Measurements from ENCODE around the gene TFAP2D. TPM values are rescaled to one million over a fixed set of nuclear protein-coding genes. Genes with fewer than 3 reads are reported as not detected.

TFAP2D gene
- total and polyA plus RNA-seq, 2 experiments from 2014 or later, result 0.23 TPM; not detected in 1

- H3K4me2 ChIP-seq, result no peak overlapping the region
- no peaks in the 10 kb centered on the region for H3K4me1 ChIP-seq (ENCODE audit: insufficient read depth)
- peaks cover 83% of the 10 kb centered on the region for H3K27me3 ChIP-seq
- H2AFZ ChIP-seq, result no peak overlapping the region
- H3K79me2 ChIP-seq, result no peaks in the 10 kb centered on the region
- no peaks in the 10 kb centered on the region for H4K20me1 ChIP-seq (ENCODE audit: insufficient read depth, poor library complexity, severe bottlenecking)
- 11% methylated on average over 6 of the region's 6 CpGs for WGBS (ENCODE audit: low lambda C conversion rate, missing lambda C conversion rate)
- DNase-seq (ENCODE audit: low spot score), result no peak
- TF ChIP-seq EZH2phosphoT487 (IDR thresholded peaks at IDR 0.05; ENCODE audit: low read depth, severe bottlenecking, unreplicated experiment) (no peak), EZH2 (IDR thresholded peaks at IDR 0.05; ENCODE audit: borderline replicate concordance) (no peak), CTCF (IDR thresholded peaks at IDR 0.05; ENCODE audit: poor library complexity) (no peak)
- H3K4me3 ChIP-seq, result no peak overlapping the region
- H3K36me3 ChIP-seq (replicated peaks; ENCODE audit: insufficient read depth, low read depth), result no peaks in the 10 kb centered on the region
- no peaks in the 10 kb centered on the region for H3K9me3 ChIP-seq (ENCODE audit: low read depth)
- no peaks in the 10 kb centered on the region for H3K9me2 ChIP-seq (replicated peaks; ENCODE audit: insufficient read depth)
- no peak overlapping the region for H3K27ac ChIP-seq
Observed at GRCh38 chr6:50818020-50818419, 104.7 kb downstream of the TFAP2D start.

GRCh38 chr6:50818673-50819072, 105.3 kb downstream of the TFAP2D start, which contains the start of gene TFAP2B:
Gene TFAP2B, plus strand, starts transcription at chr6:50818871. Its CDS starts 21 bp downstream, at chr6:50818892.
- H2AFZ ChIP-seq, result peak within 1 kb of the TSS; percentile 51
- 5% methylated on average over 7 of the region's 7 CpGs for WGBS (ENCODE audit: low lambda C conversion rate, missing lambda C conversion rate)
- H3K4me2 ChIP-seq, result peak within 1 kb of the TSS; percentile 74
- no peak for TF ChIP-seq EZH2 (IDR thresholded peaks at IDR 0.05; ENCODE audit: borderline replicate concordance)
- TF ChIP-seq EZH2phosphoT487 (IDR thresholded peaks at IDR 0.05; ENCODE audit: low read depth, severe bottlenecking, unreplicated experiment), result peak; percentile 8
- H3K9me2 ChIP-seq (replicated peaks; ENCODE audit: insufficient read depth), result no peaks in the 10 kb centered on the region
- no peaks in the 10 kb centered on the region for H3K4me1 ChIP-seq (ENCODE audit: insufficient read depth)
- peak within 1 kb of the TSS; percentile 55 for H3K27ac ChIP-seq
- H4K20me1 ChIP-seq (ENCODE audit: insufficient read depth, poor library complexity, severe bottlenecking), result no peaks in the 10 kb centered on the region
- DNase-seq (ENCODE audit: low spot score), result no peak
- peaks cover 84% of the 10 kb centered on the region for H3K27me3 ChIP-seq
- no peaks in the 10 kb centered on the region for H3K79me2 ChIP-seq
- H3K9me3 ChIP-seq (ENCODE audit: low read depth), result no peaks in the 10 kb centered on the region
- no peaks in the 10 kb centered on the region for H3K36me3 ChIP-seq (replicated peaks; ENCODE audit: insufficient read depth, low read depth)
- H3K4me3 ChIP-seq, result no peak within 1 kb of the TSS

- Histone ChIP-seq H3K4me2 (peak overlapping the region; percentile 74), H3K4me3 (no peak overlapping the region), H3K4me1 (ENCODE audit: insufficient read depth) (no peaks in the 10 kb centered on the region), H3K27me3 (peaks cover 86% of the 10 kb centered on the region), H2AFZ (peak overlapping the region; percentile 51), H3K36me3 (replicated peaks; ENCODE audit: insufficient read depth, low read depth) (no peaks in the 10 kb centered on the region), H3K9me2 (replicated peaks; ENCODE audit: insufficient read depth) (no peaks in the 10 kb centered on the region), H4K20me1 (ENCODE audit: insufficient read depth, poor library complexity, severe bottlenecking) (no peaks in the 10 kb centered on the region), H3K27ac (peak overlapping the region; percentile 55), H3K9me3 (ENCODE audit: low read depth) (no peaks in the 10 kb centered on the region), H3K79me2 (no peaks in the 10 kb centered on the region)
- WGBS (ENCODE audit: low lambda C conversion rate, missing lambda C conversion rate), result 1% methylated on average over 36 of the region's 45 CpGs
- peak; percentile 48 for TF ChIP-seq EZH2phosphoT487 (IDR thresholded peaks at IDR 0.05; ENCODE audit: low read depth, severe bottlenecking, unreplicated experiment)
- TF ChIP-seq EZH2 (IDR thresholded peaks at IDR 0.05; ENCODE audit: borderline replicate concordance), result peak; percentile 92
- no peak for TF ChIP-seq CTCF (IDR thresholded peaks at IDR 0.05; ENCODE audit: poor library complexity)
- DNase-seq (ENCODE audit: low spot score), result peak; percentile 28
Observed at GRCh38 chr6:50819466-50819903, 106.2 kb downstream of the TFAP2D start.

GRCh38 chr6:50819904-50820868, 106.9 kb downstream of the TFAP2D start:
- H3K9me3 ChIP-seq (ENCODE audit: low read depth), result no peaks in the 10 kb centered on the region
- H3K27me3 ChIP-seq, result peaks cover 86% of the 10 kb centered on the region
- no peak overlapping the region for H2AFZ ChIP-seq
- H3K4me2 ChIP-seq, result peak overlapping the region; percentile 74
- peak overlapping the region; percentile 55 for H3K27ac ChIP-seq
- H3K36me3 ChIP-seq (replicated peaks; ENCODE audit: insufficient read depth, low read depth), result no peaks in the 10 kb centered on the region
- DNase-seq (ENCODE audit: low spot score), result no peak
- H3K4me1 ChIP-seq (ENCODE audit: insufficient read depth), result no peaks in the 10 kb centered on the region
- TF ChIP-seq EZH2 (IDR thresholded peaks at IDR 0.05; ENCODE audit: borderline replicate concordance), result peak; percentile 96
- TF ChIP-seq EZH2phosphoT487 (IDR thresholded peaks at IDR 0.05; ENCODE audit: low read depth, severe bottlenecking, unreplicated experiment), result no peak
- H3K9me2 ChIP-seq (replicated peaks; ENCODE audit: insufficient read depth), result no peaks in the 10 kb centered on the region
- 3% methylated on average over 48 of the region's 58 CpGs for WGBS (ENCODE audit: low lambda C conversion rate, missing lambda C conversion rate)
- no peaks in the 10 kb centered on the region for H4K20me1 ChIP-seq (ENCODE audit: insufficient read depth, poor library complexity, severe bottlenecking)
- H3K79me2 ChIP-seq, result no peaks in the 10 kb centered on the region
- H3K4me3 ChIP-seq, result no peak overlapping the region

Data from hepatocyte (in vitro differentiated cells).